Upper lobe of left lung (tissue), 6 donors: ENCODE data around the gene ZNF831. TPM values are rescaled to one million over a fixed set of nuclear protein-coding genes. Genes with fewer than 3 reads are reported as not detected.
A peak's percentile ranks its signal among the peaks of the same experiment; 100 is the strongest.

Source experiments
- ATAC-seq, 2 donors: fragments of 200-7000 bp; cut with Tn5 transposase; one replicate each; pipeline ENCODE4 v1.9.1; 2022; ENCODE audit warnings: mild to moderate bottlenecking in 2 of 2, moderate library complexity in 2 of 2; ENCODE audit not compliant: low FRiP score in 2 of 2
- DNase-seq, 2 donors: peaks; one replicate each; pipeline ENCODE4 v3.0.0-alpha.2; 2019 to 2020
- H3K27ac ChIP-seq, 4 donors: fragments of 200-600 bp; sonication (generic); one replicate each; pipeline ENCODE4 v1.5.1; 2016 to 2019
- H3K27me3 ChIP-seq, 4 donors: fragments of 200-600 bp; sonication (generic); one replicate each; pipeline ENCODE4 v1.5.1; 2017 to 2019
- H3K36me3 ChIP-seq, 4 donors: fragments of 200-600 bp; sonication (generic); one replicate each; pipeline ENCODE4 v1.5.1; 2016 to 2019
- H3K4me1 ChIP-seq, 4 donors: fragments of 200-600 bp; sonication (generic); one replicate each; pipeline ENCODE4 v1.5.1; 2018 to 2019
- H3K4me3 ChIP-seq, 4 donors: fragments of 200-600 bp; sonication (generic); one replicate each; pipeline ENCODE4 v1.5.1; 2017 to 2019; ENCODE audit warnings: mild to moderate bottlenecking in 2 of 4, moderate library complexity in 1 of 4
- H3K9me3 ChIP-seq, 4 donors: fragments of 200-600 bp; sonication (generic); one replicate each; pipeline ENCODE4 v1.5.1; 2018 to 2019
- EP300 ChIP-seq, 4 donors: sonication (generic); formaldehyde crosslinking; IDR thresholded peaks; one replicate each; pipeline ENCODE4 v1.5.1; 2017; ENCODE audit warnings: antibody characterized with exemption in 4 of 4, control low read depth in 2 of 4
- POLR2A ChIP-seq, 4 donors: fragments of 450-650 bp; IDR thresholded peaks; one replicate each; pipeline ENCODE4 v1.5.1; 2016 to 2017; ENCODE audit warnings: antibody characterized with exemption in 4 of 4, mild to moderate bottlenecking in 2 of 4
- POLR2AphosphoS5 ChIP-seq, 2 donors: sonication (generic); formaldehyde crosslinking; IDR thresholded peaks; one replicate each; pipeline ENCODE4 v1.5.1; 2017; ENCODE audit warnings: antibody characterized with exemption in 2 of 2
- WGBS, 2 donors: methylation state at CpG; one replicate each; pipeline ENCODE4 v1.1.5; 2017 to 2018; 5-methylcytosine and 5-hydroxymethylcytosine counted together
- total RNA-seq, 6 donors: library from RNA; depleted of rRNA in 4 of 6; stranded (reverse); fragments of >200 nt in 4 of 6; gene quantifications; one replicate each; pipeline versions ENCODE4 v1.1.0 to v1.2.1, GENCODE V29; 2016 to 2021
- TF ChIP-seq, protein P1 (sequence below), 6 experiments: fragments of 450-650 bp in 4 of 6; fragments of 200-600 bp in 2 of 6; sonication (generic) in 2 of 6; IDR thresholded peaks; one replicate each; pipeline ENCODE4 v1.5.1; 2016 to 2019; ENCODE audit warnings: antibody characterized with exemption in 6 of 6
- donor health status: DM: no; HTN: no; CAD: no; lungs with moderate emphysema.
- donor health status: DM: no; HTN: yes; CAD: no; lungs with severe emphysema.

The ZNF831 gene
- total RNA-seq, 6 donors from 2014 or later = 0.98 to 6.2 (median 2.8) TPM

DNA sequence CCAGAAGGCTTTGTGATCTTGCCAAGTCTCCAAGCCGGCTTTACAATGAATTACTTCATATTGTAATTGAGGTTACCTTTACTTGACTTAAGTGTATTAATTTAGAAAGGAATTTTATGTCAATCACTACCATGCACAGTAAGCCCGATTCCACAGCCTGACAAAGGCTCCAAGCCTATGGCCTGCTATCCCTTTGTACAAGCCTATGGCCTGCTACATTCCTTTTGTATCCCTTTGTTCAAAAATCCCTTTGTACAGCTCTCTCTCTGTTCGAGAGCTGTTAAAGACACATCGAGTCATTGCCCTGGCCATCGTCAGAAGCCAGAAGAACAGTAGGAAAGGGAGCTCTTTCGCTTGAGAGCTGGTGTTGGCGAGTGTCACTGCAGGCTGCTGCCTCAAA is 134.1 kb downstream of the ZNF831 start:
- peaks cover 0 to 26% (median 11%) of the 10 kb centered on the region in 4 donors for H3K27me3 ChIP-seq
- peaks cover 0 to 18% (median 4%) of the 10 kb centered on the region in 4 donors for H3K4me1 ChIP-seq
- H3K36me3 ChIP-seq = no peaks in the 10 kb centered on the region
- 87 to 89% methylated on average over 7 of the region's 7 CpGs for WGBS, 2 donors
- H3K4me3 ChIP-seq = no peak overlapping the region
- no peak for ATAC-seq
- no peak for TF ChIP-seq EP300 (IDR thresholded peaks at IDR 0.05)
- TF ChIP-seq POLR2AphosphoS5 (IDR thresholded peaks at IDR 0.05) = no peak
- TF ChIP-seq, protein P1, sequence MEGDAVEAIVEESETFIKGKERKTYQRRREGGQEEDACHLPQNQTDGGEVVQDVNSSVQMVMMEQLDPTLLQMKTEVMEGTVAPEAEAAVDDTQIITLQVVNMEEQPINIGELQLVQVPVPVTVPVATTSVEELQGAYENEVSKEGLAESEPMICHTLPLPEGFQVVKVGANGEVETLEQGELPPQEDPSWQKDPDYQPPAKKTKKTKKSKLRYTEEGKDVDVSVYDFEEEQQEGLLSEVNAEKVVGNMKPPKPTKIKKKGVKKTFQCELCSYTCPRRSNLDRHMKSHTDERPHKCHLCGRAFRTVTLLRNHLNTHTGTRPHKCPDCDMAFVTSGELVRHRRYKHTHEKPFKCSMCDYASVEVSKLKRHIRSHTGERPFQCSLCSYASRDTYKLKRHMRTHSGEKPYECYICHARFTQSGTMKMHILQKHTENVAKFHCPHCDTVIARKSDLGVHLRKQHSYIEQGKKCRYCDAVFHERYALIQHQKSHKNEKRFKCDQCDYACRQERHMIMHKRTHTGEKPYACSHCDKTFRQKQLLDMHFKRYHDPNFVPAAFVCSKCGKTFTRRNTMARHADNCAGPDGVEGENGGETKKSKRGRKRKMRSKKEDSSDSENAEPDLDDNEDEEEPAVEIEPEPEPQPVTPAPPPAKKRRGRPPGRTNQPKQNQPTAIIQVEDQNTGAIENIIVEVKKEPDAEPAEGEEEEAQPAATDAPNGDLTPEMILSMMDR (IDR thresholded peaks at IDR 0.05) = no peak
- TF ChIP-seq POLR2A (IDR thresholded peaks at IDR 0.05) = no peak
- no peaks in the 10 kb centered on the region for H3K9me3 ChIP-seq
- no peak for DNase-seq
- no peak overlapping the region for H3K27ac ChIP-seq

DNA sequence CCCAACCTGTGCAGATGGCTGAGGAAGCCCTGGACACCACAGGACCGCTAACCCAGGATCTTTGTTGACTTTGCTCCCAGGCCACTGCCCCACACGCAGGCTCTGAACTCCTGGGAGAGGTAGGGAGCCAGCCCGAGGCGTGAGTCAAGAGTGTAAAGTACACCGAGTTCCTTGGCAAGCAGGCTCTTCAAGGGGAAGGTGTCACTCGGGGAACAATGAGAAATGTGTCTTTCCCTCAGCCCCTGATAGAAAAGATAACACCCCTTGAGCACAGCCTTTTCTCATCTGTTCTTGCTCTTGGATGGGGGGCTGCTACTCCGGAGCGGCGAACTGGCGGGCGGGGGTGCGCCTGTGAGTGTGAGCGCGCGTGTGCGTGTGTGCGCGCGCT is 136.3 kb downstream of the ZNF831 start:
- H3K36me3 ChIP-seq = no peaks in the 10 kb centered on the region
- no peaks in the 10 kb centered on the region for H3K9me3 ChIP-seq
- TF ChIP-seq EP300 (IDR thresholded peaks at IDR 0.05) (no peak), POLR2A (IDR thresholded peaks at IDR 0.05) (no peak), POLR2AphosphoS5 (IDR thresholded peaks at IDR 0.05) (no peak)
- TF ChIP-seq, protein P1 (IDR thresholded peaks at IDR 0.05) = no peak
- peaks cover 0 to 15% (median 2%) of the 10 kb centered on the region in 4 donors for H3K4me1 ChIP-seq
- H3K4me3 ChIP-seq = peak overlapping the region in 3 of 4 donors; percentile 4 to 10 (median 10)
- WGBS, 2 donors = 8 to 9% methylated on average over 14 to 19 of the region's 19 CpGs
- peaks cover 0 to 26% (median 11%) of the 10 kb centered on the region in 4 donors for H3K27me3 ChIP-seq
- ATAC-seq (no peak), DNase-seq (no peak)
- H3K27ac ChIP-seq = no peak overlapping the region

DNA sequence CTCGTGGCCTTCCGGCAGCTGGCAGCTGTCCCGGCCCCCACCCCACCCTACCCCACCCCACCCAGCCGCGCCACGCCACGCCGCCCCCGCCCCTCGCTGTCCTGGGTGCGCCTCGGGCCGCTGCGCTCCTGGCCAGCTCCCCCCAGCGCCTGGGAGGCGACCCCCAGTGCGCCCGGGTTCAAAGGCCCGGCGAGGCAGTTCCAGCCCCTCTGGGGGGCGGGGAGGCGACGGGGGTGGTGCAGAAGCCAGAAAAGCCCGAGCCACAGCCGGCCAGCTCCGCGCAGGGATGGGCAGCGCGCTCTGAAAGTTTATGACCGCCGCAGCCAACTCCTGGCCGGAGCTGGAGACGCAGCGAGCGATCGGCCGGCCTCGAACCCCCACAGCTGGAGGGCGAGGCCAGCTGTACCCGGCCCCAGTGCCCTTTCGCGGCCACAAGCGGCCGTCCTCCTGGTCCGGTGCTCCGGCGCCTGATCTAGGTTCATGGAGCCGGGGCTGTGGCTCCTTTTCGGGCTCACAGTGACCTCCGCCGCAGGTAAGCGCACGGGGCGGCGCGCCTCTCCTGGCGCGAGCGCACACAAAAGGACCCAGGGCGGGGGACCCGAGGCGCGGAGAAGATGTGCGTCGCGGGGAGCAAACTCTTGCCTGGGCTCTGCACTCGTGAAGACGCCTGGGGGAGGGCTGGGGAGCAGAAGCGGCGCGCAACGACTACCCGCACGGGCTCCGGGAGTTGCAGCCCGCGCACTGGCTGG is 136.9 kb downstream of the ZNF831 start, which contains the start of gene EDN3:
TSS of gene EDN3 (plus strand) at position 279 of the 749 bp plus-strand sequence. CDS start at position 481, 202 bp downstream.
- TF ChIP-seq, protein P1 (IDR thresholded peaks at IDR 0.05) = no peak
- no peak for TF ChIP-seq POLR2AphosphoS5 (IDR thresholded peaks at IDR 0.05)
- no peak for TF ChIP-seq POLR2A (IDR thresholded peaks at IDR 0.05)
- TF ChIP-seq EP300 (IDR thresholded peaks at IDR 0.05) = no peak
- 3 to 7% methylated on average over 29 to 31 of the region's 77 CpGs for WGBS, 2 donors
- ATAC-seq = peak in 1 of 2 donors; percentile 5
- peak in 1 of 2 donors; percentile 77 for DNase-seq
- H3K4me3 ChIP-seq = peak within 1 kb of the TSS in 3 of 4 donors; percentile 4 to 10 (median 10)
- H3K36me3 ChIP-seq = no peaks in the 10 kb centered on the region
- H3K27me3 ChIP-seq = peaks cover 0 to 26% (median 11%) of the 10 kb centered on the region in 4 donors
- no peak within 1 kb of the TSS for H3K27ac ChIP-seq
- no peaks in the 10 kb centered on the region for H3K9me3 ChIP-seq
- peaks cover 0 to 15% (median 2%) of the 10 kb centered on the region in 4 donors for H3K4me1 ChIP-seq

DNA sequence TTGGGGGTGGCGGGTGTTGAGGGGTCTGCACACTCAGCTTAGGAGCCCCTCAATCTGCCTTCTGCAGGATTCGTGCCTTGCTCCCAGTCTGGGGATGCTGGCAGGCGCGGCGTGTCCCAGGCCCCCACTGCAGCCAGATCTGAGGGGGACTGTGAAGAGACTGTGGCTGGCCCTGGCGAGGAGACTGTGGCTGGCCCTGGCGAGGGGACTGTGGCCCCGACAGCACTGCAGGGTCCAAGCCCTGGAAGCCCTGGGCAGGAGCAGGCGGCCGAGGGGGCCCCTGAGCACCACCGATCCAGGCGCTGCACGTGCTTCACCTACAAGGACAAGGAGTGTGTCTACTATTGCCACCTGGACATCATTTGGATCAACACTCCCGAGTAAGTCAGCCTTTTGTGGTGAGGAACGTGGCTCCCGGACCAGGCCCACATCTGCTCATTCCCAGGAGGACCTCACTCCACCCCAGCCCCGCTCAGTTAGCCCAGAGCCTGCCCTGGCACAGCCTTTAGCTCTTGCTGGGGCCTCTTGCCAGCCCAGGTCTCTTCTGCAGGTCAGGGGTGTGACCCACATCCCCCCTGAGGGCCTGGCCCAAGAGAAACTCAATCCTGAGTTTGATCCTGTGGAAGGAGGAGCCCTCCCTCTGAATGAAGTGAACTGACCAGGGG is 137.9 kb downstream of the ZNF831 start:
- 63 to 72% methylated on average over 2 to 8 of the region's 17 CpGs for WGBS, 2 donors
- H3K27ac ChIP-seq = no peak overlapping the region
- H3K27me3 ChIP-seq = peaks cover 0 to 26% (median 11%) of the 10 kb centered on the region in 4 donors
- no peaks in the 10 kb centered on the region for H3K36me3 ChIP-seq
- H3K9me3 ChIP-seq = no peaks in the 10 kb centered on the region
- no peak for ATAC-seq
- DNase-seq = peak in 1 of 2 donors; percentile 77
- no peak overlapping the region for H3K4me3 ChIP-seq
- TF ChIP-seq, protein P1 (IDR thresholded peaks at IDR 0.05) = no peak
- TF ChIP-seq POLR2AphosphoS5 (IDR thresholded peaks at IDR 0.05) (no peak), POLR2A (IDR thresholded peaks at IDR 0.05) (no peak), EP300 (IDR thresholded peaks at IDR 0.05) (no peak)
- H3K4me1 ChIP-seq = peaks cover 0 to 15% (median 2%) of the 10 kb centered on the region in 4 donors
